Measurements from ENCODE around the gene HPS1. TPM values are rescaled to one million over a fixed set of nuclear protein-coding genes. Genes with fewer than 3 reads are reported as not detected.

Gene HPS1
- total and polyA plus RNA-seq, 2 of the 8 experiments (the other 6 are each of a cell fraction or from before 2014, with no cell fraction given), result 38.7 to 61.7 TPM

DNA sequence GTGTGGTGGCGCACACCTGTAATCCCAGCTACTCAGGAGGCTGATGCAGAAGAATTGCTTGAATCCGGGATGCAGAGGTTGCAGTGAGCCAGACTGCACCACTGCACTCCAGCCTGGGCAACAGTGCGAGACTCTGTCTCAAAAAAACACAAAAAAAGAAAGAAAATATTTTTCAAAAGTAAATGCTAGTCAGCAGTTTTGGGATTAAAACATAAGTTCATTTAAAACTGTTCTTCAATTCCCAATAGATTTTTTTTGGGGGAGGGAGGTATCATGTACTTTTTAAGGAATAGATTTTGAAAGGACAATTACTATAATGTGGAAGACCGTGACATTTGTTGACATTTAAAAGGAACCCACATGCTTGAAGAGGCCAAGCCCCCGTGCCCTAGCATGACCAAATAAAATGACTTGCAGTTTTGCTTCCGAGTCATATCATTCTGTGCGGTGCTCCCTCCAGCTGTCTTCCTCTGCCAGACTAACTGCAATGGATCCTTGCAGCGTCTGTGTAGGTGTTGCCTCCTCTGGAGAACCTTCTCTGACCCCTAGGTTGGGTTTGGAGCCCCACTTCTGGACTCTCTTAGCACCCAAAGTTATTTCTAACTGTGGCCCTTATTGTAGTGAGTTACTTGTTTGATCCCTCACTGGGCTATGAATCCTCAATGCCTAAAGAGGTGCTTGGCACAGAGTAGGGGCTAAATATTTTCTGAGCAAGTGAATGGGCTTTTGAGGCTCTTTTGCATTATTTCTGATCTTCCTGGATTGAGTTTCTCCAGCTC, 17.4 kb upstream of the HPS1 start (continued):
- TF ChIP-seq, protein P1, sequence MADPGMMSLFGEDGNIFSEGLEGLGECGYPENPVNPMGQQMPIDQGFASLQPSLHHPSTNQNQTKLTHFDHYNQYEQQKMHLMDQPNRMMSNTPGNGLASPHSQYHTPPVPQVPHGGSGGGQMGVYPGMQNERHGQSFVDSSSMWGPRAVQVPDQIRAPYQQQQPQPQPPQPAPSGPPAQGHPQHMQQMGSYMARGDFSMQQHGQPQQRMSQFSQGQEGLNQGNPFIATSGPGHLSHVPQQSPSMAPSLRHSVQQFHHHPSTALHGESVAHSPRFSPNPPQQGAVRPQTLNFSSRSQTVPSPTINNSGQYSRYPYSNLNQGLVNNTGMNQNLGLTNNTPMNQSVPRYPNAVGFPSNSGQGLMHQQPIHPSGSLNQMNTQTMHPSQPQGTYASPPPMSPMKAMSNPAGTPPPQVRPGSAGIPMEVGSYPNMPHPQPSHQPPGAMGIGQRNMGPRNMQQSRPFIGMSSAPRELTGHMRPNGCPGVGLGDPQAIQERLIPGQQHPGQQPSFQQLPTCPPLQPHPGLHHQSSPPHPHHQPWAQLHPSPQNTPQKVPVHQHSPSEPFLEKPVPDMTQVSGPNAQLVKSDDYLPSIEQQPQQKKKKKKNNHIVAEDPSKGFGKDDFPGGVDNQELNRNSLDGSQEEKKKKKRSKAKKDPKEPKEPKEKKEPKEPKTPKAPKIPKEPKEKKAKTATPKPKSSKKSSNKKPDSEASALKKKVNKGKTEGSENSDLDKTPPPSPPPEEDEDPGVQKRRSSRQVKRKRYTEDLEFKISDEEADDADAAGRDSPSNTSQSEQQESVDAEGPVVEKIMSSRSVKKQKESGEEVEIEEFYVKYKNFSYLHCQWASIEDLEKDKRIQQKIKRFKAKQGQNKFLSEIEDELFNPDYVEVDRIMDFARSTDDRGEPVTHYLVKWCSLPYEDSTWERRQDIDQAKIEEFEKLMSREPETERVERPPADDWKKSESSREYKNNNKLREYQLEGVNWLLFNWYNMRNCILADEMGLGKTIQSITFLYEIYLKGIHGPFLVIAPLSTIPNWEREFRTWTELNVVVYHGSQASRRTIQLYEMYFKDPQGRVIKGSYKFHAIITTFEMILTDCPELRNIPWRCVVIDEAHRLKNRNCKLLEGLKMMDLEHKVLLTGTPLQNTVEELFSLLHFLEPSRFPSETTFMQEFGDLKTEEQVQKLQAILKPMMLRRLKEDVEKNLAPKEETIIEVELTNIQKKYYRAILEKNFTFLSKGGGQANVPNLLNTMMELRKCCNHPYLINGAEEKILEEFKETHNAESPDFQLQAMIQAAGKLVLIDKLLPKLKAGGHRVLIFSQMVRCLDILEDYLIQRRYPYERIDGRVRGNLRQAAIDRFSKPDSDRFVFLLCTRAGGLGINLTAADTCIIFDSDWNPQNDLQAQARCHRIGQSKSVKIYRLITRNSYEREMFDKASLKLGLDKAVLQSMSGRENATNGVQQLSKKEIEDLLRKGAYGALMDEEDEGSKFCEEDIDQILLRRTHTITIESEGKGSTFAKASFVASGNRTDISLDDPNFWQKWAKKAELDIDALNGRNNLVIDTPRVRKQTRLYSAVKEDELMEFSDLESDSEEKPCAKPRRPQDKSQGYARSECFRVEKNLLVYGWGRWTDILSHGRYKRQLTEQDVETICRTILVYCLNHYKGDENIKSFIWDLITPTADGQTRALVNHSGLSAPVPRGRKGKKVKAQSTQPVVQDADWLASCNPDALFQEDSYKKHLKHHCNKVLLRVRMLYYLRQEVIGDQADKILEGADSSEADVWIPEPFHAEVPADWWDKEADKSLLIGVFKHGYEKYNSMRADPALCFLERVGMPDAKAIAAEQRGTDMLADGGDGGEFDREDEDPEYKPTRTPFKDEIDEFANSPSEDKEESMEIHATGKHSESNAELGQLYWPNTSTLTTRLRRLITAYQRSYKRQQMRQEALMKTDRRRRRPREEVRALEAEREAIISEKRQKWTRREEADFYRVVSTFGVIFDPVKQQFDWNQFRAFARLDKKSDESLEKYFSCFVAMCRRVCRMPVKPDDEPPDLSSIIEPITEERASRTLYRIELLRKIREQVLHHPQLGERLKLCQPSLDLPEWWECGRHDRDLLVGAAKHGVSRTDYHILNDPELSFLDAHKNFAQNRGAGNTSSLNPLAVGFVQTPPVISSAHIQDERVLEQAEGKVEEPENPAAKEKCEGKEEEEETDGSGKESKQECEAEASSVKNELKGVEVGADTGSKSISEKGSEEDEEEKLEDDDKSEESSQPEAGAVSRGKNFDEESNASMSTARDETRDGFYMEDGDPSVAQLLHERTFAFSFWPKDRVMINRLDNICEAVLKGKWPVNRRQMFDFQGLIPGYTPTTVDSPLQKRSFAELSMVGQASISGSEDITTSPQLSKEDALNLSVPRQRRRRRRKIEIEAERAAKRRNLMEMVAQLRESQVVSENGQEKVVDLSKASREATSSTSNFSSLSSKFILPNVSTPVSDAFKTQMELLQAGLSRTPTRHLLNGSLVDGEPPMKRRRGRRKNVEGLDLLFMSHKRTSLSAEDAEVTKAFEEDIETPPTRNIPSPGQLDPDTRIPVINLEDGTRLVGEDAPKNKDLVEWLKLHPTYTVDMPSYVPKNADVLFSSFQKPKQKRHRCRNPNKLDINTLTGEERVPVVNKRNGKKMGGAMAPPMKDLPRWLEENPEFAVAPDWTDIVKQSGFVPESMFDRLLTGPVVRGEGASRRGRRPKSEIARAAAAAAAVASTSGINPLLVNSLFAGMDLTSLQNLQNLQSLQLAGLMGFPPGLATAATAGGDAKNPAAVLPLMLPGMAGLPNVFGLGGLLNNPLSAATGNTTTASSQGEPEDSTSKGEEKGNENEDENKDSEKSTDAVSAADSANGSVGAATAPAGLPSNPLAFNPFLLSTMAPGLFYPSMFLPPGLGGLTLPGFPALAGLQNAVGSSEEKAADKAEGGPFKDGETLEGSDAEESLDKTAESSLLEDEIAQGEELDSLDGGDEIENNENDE (IDR thresholded peaks at IDR 0.05; ENCODE audit: insufficient replicate concordance, low read length), result no peak
- TF ChIP-seq KDM5A (IDR thresholded peaks at IDR 0.05; ENCODE audit: low read length) (no peak), KDM4A (IDR thresholded peaks at IDR 0.05; ENCODE audit: low read depth, low read length, severe bottlenecking) (no peak), CTBP2 (IDR thresholded peaks at IDR 0.05; ENCODE audit: borderline replicate concordance, insufficient read depth, insufficient read length, low read length) (no peak), ASH2L (IDR thresholded peaks at IDR 0.05; ENCODE audit: low read length) (no peak), BRCA1 (IDR thresholded peaks at IDR 0.05; ENCODE audit: low read depth, low read length) (no peak), YY1 (IDR thresholded peaks at IDR 0.05; ENCODE audit: low read depth, low read length) (no peak), POLR2AphosphoS5 (IDR thresholded peaks at IDR 0.05; ENCODE audit: low read depth, low read length) (no peak)

All from H1 (cell line).